ENCODE data around the gene AK1.

- no peak for TF ChIP-seq CTCF (IDR thresholded peaks at IDR 0.05; ENCODE audit: low read length)
- no peak for TF ChIP-seq EZH2 (optimal IDR thresholded peaks at IDR 0.05; ENCODE audit: low read depth, low read length)
Measured at GRCh38 chr9:127903557-127904475, 26.3 kb upstream of the AK1 start.
